Chondrocyte (in vitro differentiated cells): ENCODE results near the gene SCARB1. TPM values are rescaled to one million over a fixed set of nuclear protein-coding genes. Genes with fewer than 3 reads are reported as not detected.
A peak's percentile ranks its signal among the peaks of the same experiment; 100 is the strongest.

Experiments
- DNase-seq: peaks from one replicate; pipeline ENCODE4 v3.0.0; 2021; ENCODE audit warnings: mixed read lengths, low spot score
- H3K27ac Mint-ChIP-seq: one replicate; pipeline ENCODE4 v1.8.0; 2021; ENCODE audit warnings: mild to moderate bottlenecking, moderate library complexity, mixed read lengths; ENCODE audit not compliant: unreplicated experiment
- H3K27me3 Mint-ChIP-seq: 2 replicates; pipeline ENCODE4 v1.8.0; 2021; ENCODE audit warnings: low read depth, mixed read lengths
- H3K36me3 Mint-ChIP-seq: 2 replicates; pipeline ENCODE4 v1.8.0; 2021; ENCODE audit warnings: low read depth, mixed read lengths
- H3K4me1 Mint-ChIP-seq: 2 replicates; pipeline ENCODE4 v1.8.0; 2021; ENCODE audit warnings: low read depth, mild to moderate bottlenecking, mixed read lengths
- H3K4me3 Mint-ChIP-seq: one replicate; pipeline ENCODE4 v1.8.0; 2021; ENCODE audit warnings: mild to moderate bottlenecking, moderate library complexity, mixed read lengths; ENCODE audit not compliant: unreplicated experiment
- H3K9me3 Mint-ChIP-seq: 2 replicates; pipeline ENCODE4 v1.8.0; 2021; ENCODE audit warnings: low read depth, mixed read lengths
- total RNA-seq: library from RNA; stranded (reverse); gene quantifications from 3 replicates; pipeline ENCODE4 v1.2.1, GENCODE V29; 2021
- TF ChIP-seq, protein P1 (sequence below): fragments of 200-600 bp; sonication (generic); IDR thresholded peaks from 2 replicates; pipeline ENCODE4 v1.5.0; 2021; ENCODE audit warnings: antibody characterized with exemption, mild to moderate bottlenecking, moderate library complexity

SCARB1 gene
- total RNA-seq, 1 donor from 2014 or later, result 20.1 TPM

DNA sequence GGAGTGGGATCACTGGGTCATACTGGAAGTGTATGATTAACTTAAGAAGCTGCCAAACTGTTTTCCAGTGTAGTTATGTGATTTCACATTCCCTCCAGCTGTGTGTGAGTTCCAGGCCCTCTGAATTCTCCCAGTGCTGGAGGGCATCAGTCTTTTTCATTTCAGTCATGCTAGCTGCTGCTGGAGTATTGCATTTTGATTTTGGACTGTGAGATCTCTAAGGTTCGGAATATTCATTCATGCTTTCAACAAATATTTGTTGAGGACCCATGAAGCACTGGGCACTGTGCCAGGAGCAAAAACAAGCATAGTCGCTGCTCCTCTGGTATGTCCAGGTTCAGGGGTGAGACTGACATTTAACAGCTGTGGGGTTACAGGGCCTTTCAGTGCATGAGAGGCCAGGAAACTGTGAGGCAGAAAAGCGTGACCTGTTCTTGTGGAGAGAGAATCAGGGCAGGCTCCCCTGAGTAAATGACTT lies 133.2 kb downstream of the SCARB1 start:
- no peak for DNase-seq
- Mint-ChIP-seq H3K4me3 (no peak overlapping the region), H3K27ac (peak overlapping the region; percentile 84), H3K27me3 (no peaks in the 10 kb centered on the region), H3K36me3 (peaks cover 2% of the 10 kb centered on the region), H3K4me1 (peaks cover 56% of the 10 kb centered on the region), H3K9me3 (peaks cover 3% of the 10 kb centered on the region)
- TF ChIP-seq, protein P1, sequence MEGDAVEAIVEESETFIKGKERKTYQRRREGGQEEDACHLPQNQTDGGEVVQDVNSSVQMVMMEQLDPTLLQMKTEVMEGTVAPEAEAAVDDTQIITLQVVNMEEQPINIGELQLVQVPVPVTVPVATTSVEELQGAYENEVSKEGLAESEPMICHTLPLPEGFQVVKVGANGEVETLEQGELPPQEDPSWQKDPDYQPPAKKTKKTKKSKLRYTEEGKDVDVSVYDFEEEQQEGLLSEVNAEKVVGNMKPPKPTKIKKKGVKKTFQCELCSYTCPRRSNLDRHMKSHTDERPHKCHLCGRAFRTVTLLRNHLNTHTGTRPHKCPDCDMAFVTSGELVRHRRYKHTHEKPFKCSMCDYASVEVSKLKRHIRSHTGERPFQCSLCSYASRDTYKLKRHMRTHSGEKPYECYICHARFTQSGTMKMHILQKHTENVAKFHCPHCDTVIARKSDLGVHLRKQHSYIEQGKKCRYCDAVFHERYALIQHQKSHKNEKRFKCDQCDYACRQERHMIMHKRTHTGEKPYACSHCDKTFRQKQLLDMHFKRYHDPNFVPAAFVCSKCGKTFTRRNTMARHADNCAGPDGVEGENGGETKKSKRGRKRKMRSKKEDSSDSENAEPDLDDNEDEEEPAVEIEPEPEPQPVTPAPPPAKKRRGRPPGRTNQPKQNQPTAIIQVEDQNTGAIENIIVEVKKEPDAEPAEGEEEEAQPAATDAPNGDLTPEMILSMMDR, result peak; percentile 9

- Mint-ChIP-seq H3K9me3 (peaks cover 7% of the 10 kb centered on the region), H3K4me1 (peaks cover 50% of the 10 kb centered on the region), H3K36me3 (peaks cover 2% of the 10 kb centered on the region), H3K27me3 (no peaks in the 10 kb centered on the region), H3K27ac (no peak overlapping the region), H3K4me3 (no peak overlapping the region)
- TF ChIP-seq, protein P1, result peak; percentile 46
- no peak for DNase-seq
Observed at GRCh38 chr12:124727922-124728321, 135.7 kb downstream of the SCARB1 start.

DNA sequence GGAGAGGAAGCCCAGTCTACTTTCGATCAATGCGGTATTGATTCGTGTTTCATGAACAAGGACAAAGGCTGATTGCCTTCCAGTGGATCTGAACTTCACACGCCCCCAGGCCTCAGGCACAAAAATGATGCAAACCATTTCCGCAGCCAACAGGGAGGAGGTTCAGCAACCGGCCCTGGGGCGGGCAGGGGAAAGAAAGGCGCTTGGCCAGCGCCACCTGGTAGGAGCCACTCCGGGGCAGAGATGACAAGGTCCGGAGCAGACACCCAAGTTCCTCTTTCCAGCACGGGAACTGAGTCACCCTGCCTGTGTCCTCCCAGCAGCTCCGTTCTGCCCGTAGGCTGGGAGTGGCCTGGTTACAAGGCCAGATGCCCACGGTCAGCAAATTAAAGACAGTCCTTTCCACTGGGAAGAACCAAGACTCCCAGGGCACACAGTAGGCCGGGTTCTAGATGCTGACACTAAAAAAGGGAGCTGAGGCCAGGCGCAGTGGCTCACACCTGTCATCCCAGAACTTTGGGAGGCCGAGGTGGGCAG lies 136.3 kb downstream of the SCARB1 start:
- H3K9me3 Mint-ChIP-seq, result peaks cover 7% of the 10 kb centered on the region
- peak overlapping the region; percentile 66 for H3K27ac Mint-ChIP-seq
- H3K27me3 Mint-ChIP-seq, result no peaks in the 10 kb centered on the region
- H3K4me1 Mint-ChIP-seq, result peaks cover 44% of the 10 kb centered on the region
- H3K4me3 Mint-ChIP-seq, result no peak overlapping the region
- no peak for DNase-seq
- peaks cover 2% of the 10 kb centered on the region for H3K36me3 Mint-ChIP-seq
- TF ChIP-seq, protein P1, result no peak

Other genes starting within 250 kb of the SCARB1 start
- gene UBC, start 50.8 kb upstream of the SCARB1 start, total RNA-seq, result 987 to 1,235 TPM (median 1,212 TPM) in 3 replicates
- 11.8 to 15.3 TPM (median 14.0 TPM) in 3 replicates for gene DHX37, start 125.3 kb upstream of the SCARB1 start, total RNA-seq
- 6.8 to 11.8 TPM (median 7.1 TPM) in 3 replicates for gene BRI3BP, start 129.8 kb upstream of the SCARB1 start, total RNA-seq
- gene AACS, start 201.6 kb upstream of the SCARB1 start, total RNA-seq, result 22.6 to 27.6 TPM (median 23.7 TPM) in 3 replicates